Middle frontal gyrus (tissue), 1 donor: ENCODE measurements around the gene RNLS.

ENCODE experiments used
- DNase-seq: peaks from one replicate; pipeline ENCODE4 v3.0.0-alpha.2; 2015; ENCODE audit warnings: low spot score; ENCODE audit errors: extremely low spot score

RNLS gene

GRCh38 chr10:88582806-88583583 is at the start of gene RNLS:
Gene RNLS, minus strand, starts transcription at chr10:88583318.
- DNase-seq = peak; percentile 52

GRCh38 chr10:88624840-88625239 is 41.7 kb upstream of the RNLS start:
- no peak for DNase-seq

GRCh38 chr10:88623835-88624234 is 40.7 kb upstream of the RNLS start:
- DNase-seq = no peak

GRCh38 chr10:88620441-88620840 is 37.3 kb upstream of the RNLS start:
- DNase-seq = no peak

GRCh38 chr10:88618496-88618895 is 35.4 kb upstream of the RNLS start:
- no peak for DNase-seq

GRCh38 chr10:88617772-88618300 is 34.7 kb upstream of the RNLS start:
- DNase-seq = no peak

- no peak for DNase-seq
These were observed 33.3 kb upstream of the RNLS start for GRCh38 chr10:88616250-88616977.

- DNase-seq = no peak
These were observed 25.7 kb upstream of the RNLS start for GRCh38 chr10:88608780-88609179.

GRCh38 chr10:88608052-88608732 is 25.1 kb upstream of the RNLS start:
- DNase-seq = no peak

GRCh38 chr10:88598055-88598454 is 14.9 kb upstream of the RNLS start:
- no peak for DNase-seq

- no peak for DNase-seq
These were observed 11.4 kb upstream of the RNLS start for GRCh38 chr10:88594482-88594881.

- no peak for DNase-seq
These were observed 9.8 kb upstream of the RNLS start for GRCh38 chr10:88592906-88593305.

GRCh38 chr10:88592381-88592780 is 9.3 kb upstream of the RNLS start:
- DNase-seq = no peak

GRCh38 chr10:88586462-88586861 is 3.3 kb upstream of the RNLS start, which contains the start of gene LIPJ:
Gene LIPJ, plus strand, starts transcription at chr10:88586762. Its CDS starts 3,926 bp downstream, at chr10:88590688.
- no peak for DNase-seq

- no peak for DNase-seq
These were observed 453 bp upstream of the RNLS start for GRCh38 chr10:88583584-88583957.

GRCh38 chr10:88582411-88582805 is 710 bp downstream of the RNLS start:
- DNase-seq = no peak

- DNase-seq = no peak
These were observed 18.0 kb downstream of the RNLS start for GRCh38 chr10:88565072-88565471.

GRCh38 chr10:88562152-88562551 is 21.0 kb downstream of the RNLS start:
- DNase-seq = no peak

- DNase-seq = peak; percentile 39
These were observed 25.5 kb downstream of the RNLS start for GRCh38 chr10:88557658-88558057.

- no peak for DNase-seq
These were observed 25.9 kb downstream of the RNLS start for GRCh38 chr10:88557256-88557655.

GRCh38 chr10:88555190-88555908 is 27.8 kb downstream of the RNLS start:
- DNase-seq = no peak
